ENCODE results near the gene GNPDA2.

The GNPDA2 gene

DNA sequence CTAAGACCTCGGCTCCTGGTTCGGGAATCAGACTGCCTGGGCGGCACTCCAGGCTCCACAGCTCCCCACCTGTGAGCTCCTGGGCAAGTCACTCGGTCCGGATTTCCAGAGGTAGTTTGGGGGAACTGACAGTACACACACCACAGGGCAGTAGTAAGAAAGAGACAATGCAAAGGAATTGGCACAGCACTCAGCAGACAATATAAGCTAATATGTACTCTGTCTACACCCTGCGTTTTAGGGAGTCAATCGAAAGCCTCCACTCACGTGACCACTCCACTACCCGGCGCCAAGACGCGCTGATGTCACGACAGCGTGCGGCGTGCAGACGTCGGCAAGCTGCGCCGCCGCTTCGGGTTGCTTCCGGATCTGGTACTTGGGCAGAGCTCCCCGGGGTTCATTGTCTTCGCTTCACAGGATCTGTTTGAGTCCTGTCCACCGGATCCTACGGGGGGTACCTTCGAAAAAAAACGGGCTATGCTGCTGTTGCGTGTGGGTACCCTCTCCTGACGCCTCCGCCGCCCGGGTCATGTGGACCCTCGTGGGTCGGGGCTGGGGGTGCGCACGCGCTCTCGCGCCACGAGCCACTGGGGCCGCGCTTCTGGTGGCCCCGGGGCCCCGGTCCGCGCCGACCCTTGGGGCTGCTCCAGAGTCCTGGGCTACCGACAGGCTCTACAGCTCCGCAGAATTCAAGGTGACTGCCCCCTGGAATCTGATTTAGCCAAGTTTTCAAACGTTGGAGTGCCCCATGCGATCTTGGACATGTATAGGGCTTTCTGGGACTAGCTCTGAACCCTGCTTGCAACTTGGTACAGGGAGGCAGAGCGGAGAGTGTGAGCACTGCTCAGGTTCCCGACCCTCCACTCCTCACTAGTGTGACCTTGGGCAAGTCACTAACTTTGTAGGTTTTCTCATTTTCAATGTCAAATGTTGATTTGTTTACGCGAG lies 48.0 kb downstream of the GNPDA2 start, which contains the start of gene GUF1:
Gene GUF1 (plus strand): TSS at position 327 of the 948 bp plus-strand sequence. CDS start 203 bp downstream, at position 530.
- DNase-seq, result peak; percentile 93

DNA sequence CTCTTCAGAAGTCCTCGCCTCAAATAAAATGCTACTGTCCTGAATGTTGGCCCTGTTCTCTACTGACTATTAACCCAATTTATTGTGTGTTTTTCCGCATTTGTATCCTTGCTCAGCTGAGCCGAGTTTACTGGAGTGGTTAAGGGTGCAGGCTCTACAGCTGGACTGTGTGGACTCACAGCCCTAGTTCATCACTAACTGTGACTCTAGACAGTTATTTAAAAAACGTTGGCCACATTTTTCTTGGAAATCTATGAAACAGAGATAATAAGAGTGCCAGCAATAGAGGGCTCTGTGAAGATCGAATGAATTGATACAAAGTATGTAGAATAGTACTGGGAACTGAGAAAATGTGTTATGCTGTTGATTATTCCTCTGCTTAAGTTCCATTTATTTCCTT lies 51.0 kb downstream of the GNPDA2 start:
- no peak for DNase-seq

DNA sequence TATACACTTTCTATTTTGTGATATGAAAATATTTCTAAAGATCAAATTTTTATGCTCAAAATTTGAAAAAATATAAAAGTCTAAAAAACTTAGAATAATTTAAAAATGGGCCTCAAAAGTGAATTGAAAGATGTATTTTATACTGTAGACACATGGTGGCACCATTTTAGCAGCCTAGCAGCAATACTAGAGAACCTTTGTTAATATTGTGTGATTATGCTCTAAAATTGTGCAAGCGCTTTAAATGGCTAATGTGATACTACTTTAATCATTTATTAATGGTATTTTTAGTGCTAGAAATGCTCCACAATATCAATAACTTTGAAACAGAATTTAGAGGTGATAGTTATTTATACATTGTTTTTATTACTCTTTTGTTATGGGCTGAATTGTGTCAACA lies 51.9 kb downstream of the GNPDA2 start:
- DNase-seq, result peak; percentile 8

DNA sequence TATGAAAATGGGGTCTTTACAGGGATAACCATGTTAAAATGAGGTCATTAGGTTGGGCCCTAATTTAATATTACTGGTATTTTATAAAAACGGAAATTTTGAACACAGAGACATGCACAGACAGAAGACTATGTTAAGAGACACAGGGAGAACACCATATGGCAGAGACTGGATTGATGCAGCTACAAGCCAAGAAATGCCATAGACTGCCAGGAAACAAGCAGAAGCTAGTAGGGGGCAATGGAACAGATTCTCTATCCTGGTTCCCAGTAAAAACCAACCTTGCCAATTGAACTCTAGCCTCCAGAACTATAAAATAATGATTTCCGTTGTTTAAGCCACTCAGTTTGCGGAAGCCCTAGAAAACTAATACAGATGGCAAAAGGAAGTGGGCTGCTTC lies 54.7 kb downstream of the GNPDA2 start:
- no peak for DNase-seq

DNA sequence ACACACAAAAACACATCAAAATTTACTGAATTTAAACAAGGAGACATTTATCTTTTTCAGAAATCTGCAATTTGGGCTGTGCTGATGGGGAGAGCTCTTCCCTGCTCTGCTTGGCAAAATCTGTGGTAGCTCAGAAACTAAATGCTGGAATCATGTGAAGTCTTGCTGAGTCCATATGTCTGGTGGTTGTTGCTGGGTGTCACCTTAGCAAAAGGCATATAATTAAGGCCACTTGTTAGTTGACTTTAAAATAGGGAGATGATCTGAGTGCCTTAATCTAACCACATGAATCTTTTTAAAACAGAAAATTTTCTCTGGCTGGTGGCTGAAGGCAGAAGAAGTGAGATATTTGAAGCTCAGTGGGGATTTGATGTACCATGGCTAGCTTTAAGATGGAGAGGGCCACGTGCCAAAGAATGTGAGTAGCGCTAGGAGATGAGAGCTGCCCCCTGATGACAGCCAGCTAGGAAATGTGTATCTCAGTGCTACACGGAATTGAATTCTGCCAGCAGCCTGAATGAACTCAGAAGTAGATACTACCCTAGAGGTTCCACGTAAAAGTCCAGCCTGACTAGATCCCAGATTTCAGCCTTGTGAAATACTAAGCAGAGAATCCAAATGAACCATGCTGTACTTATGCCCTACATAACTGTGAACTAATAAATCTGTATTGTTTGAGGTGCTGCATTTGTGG lies 55.7 kb downstream of the GNPDA2 start:
- DNase-seq, result no peak

DNA sequence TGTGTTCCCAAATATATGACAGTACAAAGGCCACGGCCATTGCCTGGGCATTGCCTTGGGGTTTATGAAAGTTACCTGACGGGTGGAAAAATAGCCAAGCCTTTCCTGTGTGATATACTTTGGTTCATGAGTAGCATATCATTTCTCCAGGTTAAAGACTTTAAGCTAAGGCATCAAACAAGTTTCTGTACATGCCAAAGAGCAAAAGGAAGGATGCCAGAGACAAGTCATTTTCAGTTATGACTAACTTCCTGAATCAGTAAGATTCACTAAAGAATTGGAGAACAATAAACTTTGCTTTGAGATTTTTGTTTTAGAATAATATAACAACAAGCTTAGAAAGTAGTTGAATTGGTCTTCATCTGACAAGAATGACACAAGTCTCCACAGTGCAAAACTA lies 57.8 kb downstream of the GNPDA2 start:
- DNase-seq, result no peak

DNA sequence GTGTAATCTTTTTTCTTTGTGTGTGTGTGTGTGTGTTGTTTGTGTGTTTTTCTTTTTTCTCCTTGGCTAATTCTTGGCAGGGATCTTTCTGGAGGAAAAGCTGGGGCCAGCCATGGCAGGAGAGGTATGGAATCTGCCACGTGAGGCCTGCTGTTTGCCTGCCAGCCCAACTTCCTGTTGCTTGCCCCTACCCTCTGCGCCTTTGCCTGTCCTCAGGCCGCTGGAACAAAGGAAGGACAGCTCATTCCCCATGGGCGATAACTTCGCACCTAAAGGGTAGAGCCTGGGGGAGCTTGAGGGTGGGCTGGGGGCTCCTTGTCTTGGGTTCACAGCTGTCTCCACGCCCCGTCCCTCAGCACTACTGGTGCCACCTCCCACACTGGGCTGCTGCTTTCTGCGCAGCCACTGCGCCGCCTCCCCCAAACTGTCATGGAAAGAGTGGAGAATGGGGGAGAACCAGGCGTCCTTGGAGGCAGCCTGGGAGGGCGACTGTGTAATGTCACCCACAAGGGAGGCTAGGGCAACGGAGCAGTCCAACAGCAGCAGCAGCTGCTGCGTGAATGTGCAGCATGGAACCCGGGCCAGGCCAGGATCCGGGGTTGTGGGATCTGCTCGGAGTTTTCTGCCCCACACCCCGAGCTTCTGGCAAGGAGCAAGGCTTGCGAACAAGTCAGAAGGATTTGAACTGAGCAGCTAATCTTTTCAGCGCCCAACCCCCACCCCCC lies 62.7 kb downstream of the GNPDA2 start:
- DNase-seq, result no peak

DNA sequence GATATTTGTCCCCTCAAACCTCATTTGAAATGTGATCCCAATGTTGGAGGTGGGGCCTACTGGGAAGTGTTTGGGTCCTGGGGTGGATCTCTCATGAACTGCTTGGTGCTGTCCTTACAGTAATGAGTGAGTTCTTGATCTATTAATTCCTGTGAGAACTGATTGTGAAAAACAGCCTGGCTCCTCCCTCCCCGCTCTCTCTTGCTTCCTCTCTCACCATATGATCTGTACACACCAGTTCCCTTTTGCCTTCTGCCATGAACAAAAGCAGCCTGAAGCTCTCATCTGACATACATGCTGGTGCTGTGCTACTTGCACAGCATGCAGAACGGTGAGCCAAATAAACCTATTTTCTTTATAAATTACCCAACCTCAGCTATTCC lies 63.7 kb downstream of the GNPDA2 start:
- no peak for DNase-seq

DNA sequence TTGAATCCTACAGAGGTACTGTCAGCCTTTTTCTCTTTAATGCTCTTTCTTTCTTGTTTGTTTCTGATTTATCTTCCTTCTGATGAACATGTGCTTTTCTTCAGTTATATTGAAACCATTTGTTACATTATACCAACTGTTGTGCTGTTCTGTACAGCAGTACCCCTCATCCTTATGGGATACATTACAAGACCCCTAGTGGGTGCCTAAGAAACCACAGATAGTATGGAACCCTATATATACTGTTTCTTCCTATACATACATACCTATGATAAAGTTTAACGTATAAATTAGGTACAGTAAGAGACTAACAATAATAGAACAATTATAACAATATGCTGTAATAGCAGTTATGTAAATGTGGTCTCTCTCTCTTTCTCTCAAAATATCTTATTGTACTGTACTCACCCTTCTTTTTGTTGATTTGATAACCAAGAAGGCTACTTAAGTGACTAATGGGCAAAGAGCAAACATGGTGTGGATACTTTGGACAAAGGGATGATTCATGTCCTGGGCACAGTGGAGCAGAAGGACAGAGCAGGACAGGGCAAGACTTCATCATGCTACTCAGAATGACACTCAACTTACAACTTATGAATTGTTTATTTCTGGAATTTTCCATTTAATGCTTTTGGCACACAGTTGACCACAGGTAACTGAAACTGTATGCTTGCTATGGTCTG lies 64.3 kb downstream of the GNPDA2 start:
- no peak for DNase-seq

DNA sequence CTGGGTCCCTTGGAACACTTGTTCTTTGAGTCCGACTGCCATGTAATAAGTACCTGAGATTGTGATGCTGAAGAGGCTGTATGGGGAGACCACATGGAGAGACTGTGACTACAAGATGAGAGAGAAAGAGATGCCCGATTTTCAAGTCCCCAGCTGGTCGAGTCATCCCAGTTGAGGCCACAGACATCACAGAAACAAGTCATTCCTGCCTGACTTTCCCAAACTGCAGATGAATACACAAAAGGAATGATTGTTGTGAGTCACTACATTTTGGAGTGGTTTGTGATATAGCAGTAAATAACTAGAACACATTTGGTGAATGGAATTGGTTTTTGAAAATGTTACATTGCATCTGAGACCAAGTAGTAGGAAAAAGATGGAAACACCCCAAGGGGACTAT lies 66.0 kb downstream of the GNPDA2 start:
- DNase-seq, result no peak

DNA sequence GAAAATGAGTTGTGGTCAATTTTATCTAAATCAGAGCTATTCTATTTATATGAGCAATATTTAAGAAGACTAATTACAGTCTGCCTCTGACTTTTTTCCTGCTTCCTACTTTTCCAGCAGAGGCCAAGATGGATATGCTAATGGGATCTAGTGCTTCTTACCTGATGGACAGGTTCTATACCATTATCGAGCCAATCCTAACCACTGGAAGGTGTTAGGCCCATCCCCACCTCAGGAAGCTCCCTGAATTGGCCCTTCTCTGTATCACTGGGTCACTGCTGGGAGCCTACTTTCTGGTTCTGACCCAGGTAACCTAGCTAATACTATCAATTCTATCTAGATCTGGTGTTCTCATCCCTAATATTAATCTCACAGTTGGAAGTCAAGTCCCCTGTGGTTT lies 74.4 kb downstream of the GNPDA2 start:
- no peak for DNase-seq
